Measurements from ENCODE around the gene CDH26.

- no peak for TF ChIP-seq POLR2A (IDR thresholded peaks at IDR 0.05; ENCODE audit: low read depth, low read length)
- no peak for TF ChIP-seq POLR2AphosphoS5 (IDR thresholded peaks at IDR 0.05; ENCODE audit: low read depth, low read length)
- TF ChIP-seq TAF1 (IDR thresholded peaks at IDR 0.05; ENCODE audit: low read depth, low read length): no peak
- TF ChIP-seq PAX5 (IDR thresholded peaks at IDR 0.05; ENCODE audit: insufficient read depth, low read length, severe bottlenecking): no peak
- TF ChIP-seq POU2F2 (IDR thresholded peaks at IDR 0.05; ENCODE audit: low read depth, low read length): no peak
Observed at GRCh38 chr20:60036346-60036745, 78.1 kb downstream of the CDH26 start.

Data from GM12891 (cell line).